GM06990 (cell line): ENCODE results near the gene IL31RA.

Experiments
- DNase-seq: peaks from one replicate; pipeline ENCODE4 v3.0.0-alpha.2; 2011; ENCODE audit not compliant: insufficient read length; ENCODE audit errors: extremely low read depth
- H3K27me3 ChIP-seq: replicated peaks from 2 replicates; pipeline ENCODE4 v1.6.0; 2011; ENCODE audit warnings: low read length; ENCODE audit not compliant: control insufficient read depth, insufficient read depth
- H3K36me3 ChIP-seq: 2 replicates; pipeline ENCODE4 v1.5.1; 2011; ENCODE audit warnings: low read length; ENCODE audit not compliant: control insufficient read depth, insufficient read depth
- H3K4me3 ChIP-seq: replicated peaks from 2 replicates; pipeline ENCODE4 v1.5.1; 2011; ENCODE audit warnings: low read depth, mild to moderate bottlenecking, control low read depth, low read length
- CTCF ChIP-seq: IDR thresholded peaks from 2 replicates; pipeline ENCODE4 v1.5.1; 2011; ENCODE audit warnings: low read length, control low read depth, mild to moderate bottlenecking, inconsistent platforms; ENCODE audit not compliant: insufficient read depth, poor library complexity, severe bottlenecking

IL31RA gene

GRCh38 chr5:55885359-55885758, 34.2 kb downstream of the IL31RA start:
- no peak overlapping the region for H3K4me3 ChIP-seq
- no peak for TF ChIP-seq CTCF
- no peaks in the 10 kb centered on the region for H3K27me3 ChIP-seq
- no peaks in the 10 kb centered on the region for H3K36me3 ChIP-seq
- DNase-seq, result no peak

GRCh38 chr5:55888205-55888604, 37.0 kb downstream of the IL31RA start:
- no peaks in the 10 kb centered on the region for H3K36me3 ChIP-seq
- TF ChIP-seq CTCF, result no peak

GRCh38 chr5:55892479-55892878, 41.3 kb downstream of the IL31RA start:
- DNase-seq, result no peak
- H3K36me3 ChIP-seq, result no peaks in the 10 kb centered on the region

More at GRCh38 chr5:55888205-55888604, 37.0 kb downstream of the IL31RA start:
- Histone ChIP-seq H3K4me3 (no peak overlapping the region), H3K27me3 (no peaks in the 10 kb centered on the region)
- no peak for DNase-seq

GRCh38 chr5:55894135-55894534, 43.0 kb downstream of the IL31RA start:
- no peaks in the 10 kb centered on the region for H3K27me3 ChIP-seq
- TF ChIP-seq CTCF, result no peak
- no peaks in the 10 kb centered on the region for H3K36me3 ChIP-seq
- no peak for DNase-seq
- H3K4me3 ChIP-seq, result no peak overlapping the region

More at GRCh38 chr5:55892479-55892878, 41.3 kb downstream of the IL31RA start:
- H3K27me3 ChIP-seq, result no peaks in the 10 kb centered on the region
- H3K4me3 ChIP-seq, result no peak overlapping the region
- TF ChIP-seq CTCF, result no peak

GRCh38 chr5:55895346-55895745, 44.2 kb downstream of the IL31RA start:
- Histone ChIP-seq H3K27me3 (no peaks in the 10 kb centered on the region), H3K36me3 (no peaks in the 10 kb centered on the region), H3K4me3 (no peak overlapping the region)
- no peak for DNase-seq
- no peak for TF ChIP-seq CTCF

- no peak overlapping the region for H3K4me3 ChIP-seq
- H3K27me3 ChIP-seq, result no peaks in the 10 kb centered on the region
- no peak for TF ChIP-seq CTCF
Observed at GRCh38 chr5:55896238-55896637, 45.1 kb downstream of the IL31RA start.

More at GRCh38 chr5:55896238-55896637, 45.1 kb downstream of the IL31RA start:
- no peak for DNase-seq
- H3K36me3 ChIP-seq, result no peaks in the 10 kb centered on the region
